GM21529 (cell line): Measurements from ENCODE around the gene DNAH1.

Source experiments
- ATAC-seq: cut with Tn5 transposase; IDR thresholded peaks from one replicate; pipeline ENCODE4 v1.9.1; 2021; ENCODE audit not compliant: unreplicated experiment

DNAH1 gene

DNA sequence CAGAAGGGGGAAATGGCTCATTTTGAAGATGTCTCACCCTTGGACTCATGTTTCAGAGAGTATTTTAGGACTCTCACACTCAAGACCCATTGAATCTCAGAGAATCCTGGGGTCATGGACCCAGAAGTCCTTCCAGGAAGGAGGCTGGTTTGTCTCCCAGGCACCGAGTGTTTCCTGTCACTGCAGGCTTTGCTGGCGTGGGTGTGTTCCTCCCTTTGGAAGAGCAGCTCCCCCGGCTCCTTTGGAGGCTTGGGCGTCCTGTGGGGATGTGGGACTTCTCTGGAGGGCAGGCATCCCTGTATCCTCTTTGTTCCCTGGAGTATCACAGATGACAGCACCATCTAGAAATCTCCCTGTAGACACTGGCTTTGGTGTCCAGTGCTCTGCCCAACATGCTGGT lies 40.0 kb downstream of the DNAH1 start:
- ATAC-seq = no peak

- ATAC-seq = no peak
Measured at GRCh38 chr3:52357151-52358080, 41.3 kb downstream of the DNAH1 start.

DNA sequence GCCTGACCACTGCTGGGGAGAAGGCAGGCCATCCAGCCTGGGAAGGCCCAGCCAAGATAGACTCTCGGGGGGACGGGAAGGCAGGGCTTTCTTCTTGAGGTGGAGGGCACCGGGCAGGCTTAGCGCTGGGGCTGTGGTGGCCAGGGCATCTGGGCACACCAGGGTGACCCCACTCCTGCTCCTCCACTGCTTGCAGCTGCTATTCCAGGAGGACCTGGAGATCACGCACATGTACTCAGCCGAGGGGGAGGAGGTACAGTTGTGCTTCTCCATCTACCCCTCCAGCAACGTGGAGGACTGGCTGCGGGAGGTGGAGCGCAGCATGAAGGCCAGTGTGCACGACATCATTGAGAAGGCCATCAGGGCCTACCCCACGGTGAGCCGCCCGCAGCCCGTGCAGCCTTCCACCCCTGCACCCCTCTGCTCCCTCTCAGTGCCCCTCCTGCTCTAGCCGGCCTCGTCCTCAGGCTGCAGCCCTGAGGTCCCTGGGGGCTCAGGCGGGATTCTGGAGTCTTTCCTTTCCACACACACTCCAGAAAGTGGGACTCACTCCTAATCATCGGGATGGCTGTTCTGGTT lies 42.3 kb downstream of the DNAH1 start:
- no peak for ATAC-seq

GRCh38 chr3:52359116-52359855 lies 43.2 kb downstream of the DNAH1 start:
- no peak for ATAC-seq

- no peak for ATAC-seq
Measured at GRCh38 chr3:52361011-52361410, 44.9 kb downstream of the DNAH1 start.

DNA sequence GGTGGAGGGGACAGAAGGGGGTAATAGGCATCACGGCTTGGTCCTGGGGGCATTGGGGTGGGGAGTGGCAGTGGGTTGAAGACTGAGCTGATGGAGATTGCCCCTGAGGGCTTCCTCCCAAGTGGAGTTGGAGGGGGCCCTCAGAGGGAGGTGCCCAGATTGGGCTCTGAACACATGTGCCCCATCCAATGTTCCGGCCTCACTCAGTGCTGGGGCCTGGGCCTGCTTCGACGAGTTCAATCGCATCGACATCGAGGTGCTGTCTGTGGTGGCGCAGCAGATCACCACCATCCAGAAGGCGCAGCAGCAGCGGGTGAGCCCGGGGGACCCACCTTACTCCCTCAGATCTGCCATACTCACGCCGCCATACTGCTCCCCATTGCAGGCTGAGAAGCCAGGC lies 45.3 kb downstream of the DNAH1 start:
- no peak for ATAC-seq

GRCh38 chr3:52361898-52362297 lies 45.8 kb downstream of the DNAH1 start:
- no peak for ATAC-seq

GRCh38 chr3:52364322-52365035 lies 48.4 kb downstream of the DNAH1 start:
- ATAC-seq = no peak

DNA sequence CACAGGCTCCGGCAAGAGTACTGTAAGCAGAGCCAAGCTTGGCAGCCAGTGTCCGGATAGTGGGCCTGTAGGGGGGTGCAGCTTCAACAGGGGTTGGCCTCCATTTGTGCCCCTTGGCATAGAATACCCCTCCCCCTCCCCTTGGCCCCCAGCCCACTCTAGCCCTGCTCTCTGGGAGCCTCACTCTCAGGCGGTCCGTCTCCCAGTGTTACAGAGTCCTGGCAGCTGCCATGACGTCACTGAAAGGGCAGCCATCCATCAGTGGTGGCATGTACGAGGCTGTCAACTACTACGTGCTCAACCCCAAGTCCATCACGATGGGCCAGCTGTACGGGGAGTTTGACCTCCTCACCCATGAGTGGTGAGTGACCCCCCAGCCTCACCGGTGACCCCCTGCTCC lies 50.4 kb downstream of the DNAH1 start:
- no peak for ATAC-seq

DNA sequence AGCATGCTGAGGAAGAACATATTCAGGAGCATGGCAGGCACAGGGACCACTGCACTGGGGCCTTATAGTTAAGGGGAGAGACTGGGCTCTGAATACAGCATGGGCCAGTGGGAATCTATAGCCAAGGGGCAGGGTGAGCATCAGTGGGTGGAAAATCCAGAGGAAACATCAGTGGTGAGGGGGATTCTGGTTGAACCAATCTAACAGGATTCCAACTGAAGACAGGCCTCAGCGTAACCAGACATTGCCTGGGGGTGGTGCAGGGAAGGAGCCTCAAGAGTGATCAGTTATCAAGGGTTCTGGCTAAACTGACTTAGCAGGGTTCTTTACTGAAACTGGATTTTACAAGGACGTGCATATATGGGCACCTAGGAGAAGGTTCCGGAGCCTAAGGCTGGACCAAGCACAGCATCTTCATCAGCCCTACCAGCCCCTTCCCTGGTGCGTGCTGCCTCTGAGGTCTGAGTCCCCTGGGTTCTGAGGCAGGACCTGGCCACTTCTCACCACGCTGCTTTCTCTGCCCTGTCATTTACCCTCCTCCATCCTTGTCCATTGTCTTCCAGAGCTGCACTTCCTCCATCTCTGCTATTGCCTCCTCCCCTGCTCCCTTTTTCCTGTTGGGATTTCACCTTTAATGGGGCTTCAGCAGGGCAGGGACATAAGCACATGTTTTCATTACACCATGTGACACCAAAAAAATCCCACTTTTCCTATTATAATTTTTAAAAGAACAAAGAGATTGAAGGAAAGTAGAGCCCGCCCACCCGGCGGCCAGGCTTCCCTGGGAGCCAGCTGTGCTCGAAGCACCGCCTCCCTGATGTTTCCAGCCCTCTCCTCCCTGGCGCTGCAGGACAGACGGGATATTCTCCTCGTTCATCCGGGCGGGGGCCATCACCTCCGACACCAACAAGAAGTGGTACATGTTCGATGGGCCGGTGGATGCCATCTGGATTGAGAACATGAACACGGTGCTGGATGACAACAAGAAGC lies 52.1 kb downstream of the DNAH1 start:
- ATAC-seq = no peak

DNA sequence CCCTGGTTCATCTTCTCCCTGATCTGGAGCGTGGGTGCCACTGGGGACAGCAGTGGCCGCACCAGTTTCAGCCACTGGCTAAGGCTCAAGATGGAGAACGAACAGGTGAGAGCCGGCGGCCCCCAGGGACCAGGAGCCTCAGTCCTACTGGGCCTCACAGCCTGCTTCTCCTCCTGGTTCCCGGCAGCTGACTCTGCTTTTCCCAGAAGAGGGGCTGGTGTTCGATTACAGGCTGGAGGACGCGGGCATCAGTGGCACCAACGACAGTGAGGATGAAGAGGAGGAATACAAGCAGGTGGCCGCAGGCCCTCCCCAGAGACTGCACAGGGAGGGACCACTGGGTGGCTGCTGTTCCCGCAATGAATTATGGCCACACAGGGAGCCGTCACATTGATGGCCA lies 54.4 kb downstream of the DNAH1 start:
- no peak for ATAC-seq

- no peak for ATAC-seq
Measured at GRCh38 chr3:52372822-52373504, 56.8 kb downstream of the DNAH1 start.

GRCh38 chr3:52373676-52374075 lies 57.6 kb downstream of the DNAH1 start:
- no peak for ATAC-seq

- ATAC-seq = no peak
Measured at GRCh38 chr3:52374173-52374572, 58.1 kb downstream of the DNAH1 start.

- ATAC-seq = no peak
Measured at GRCh38 chr3:52379610-52380009, 63.5 kb downstream of the DNAH1 start.

GRCh38 chr3:52380023-52380422 lies 63.9 kb downstream of the DNAH1 start:
- no peak for ATAC-seq

DNA sequence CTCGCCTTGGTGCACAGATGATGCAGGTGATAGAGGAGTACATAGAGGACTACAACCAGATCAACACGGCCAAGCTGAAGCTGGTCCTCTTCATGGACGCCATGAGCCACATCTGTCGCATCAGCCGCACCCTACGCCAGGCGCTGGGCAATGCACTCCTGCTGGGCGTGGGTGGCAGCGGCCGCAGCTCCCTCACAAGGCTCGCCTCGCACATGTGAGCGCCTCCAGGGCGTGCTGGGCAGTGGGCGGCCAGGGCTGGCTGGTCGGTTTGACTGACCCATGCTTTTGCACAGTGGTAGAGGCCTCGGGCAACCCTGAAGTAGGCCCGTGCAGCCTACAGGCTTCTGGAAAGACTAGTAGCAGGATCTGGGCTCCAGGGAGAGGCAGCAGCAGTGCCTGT lies 65.5 kb downstream of the DNAH1 start:
- no peak for ATAC-seq

DNA sequence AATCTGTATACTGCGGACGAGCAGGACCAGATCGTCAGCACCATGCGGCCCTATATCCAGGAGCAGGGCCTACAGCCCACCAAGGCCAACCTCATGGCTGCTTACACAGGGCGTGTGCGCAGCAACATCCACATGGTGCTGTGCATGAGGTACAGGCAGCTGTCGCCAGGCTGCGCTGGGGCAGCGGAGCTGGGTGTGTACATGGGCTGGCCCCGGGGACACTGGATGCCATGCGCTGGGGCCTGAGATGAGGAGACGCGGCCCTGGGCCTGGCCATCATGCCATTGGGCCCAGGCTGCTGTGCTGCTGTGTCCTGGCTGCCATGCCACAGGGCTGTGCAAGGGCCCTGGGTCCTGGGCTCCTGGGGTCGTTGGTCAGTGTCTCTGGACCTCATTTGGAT lies 67.3 kb downstream of the DNAH1 start:
- no peak for ATAC-seq

- ATAC-seq = no peak
Measured at GRCh38 chr3:52384019-52384761, 68.1 kb downstream of the DNAH1 start.
